Ishikawa (cell line): ENCODE results near the gene FBXO10.

Experiments
- CEBPB ChIP-seq: IDR thresholded peaks from 2 replicates; pipeline ENCODE4 v1.6.1; 2012
- CREB1 ChIP-seq: IDR thresholded peaks from 2 replicates; pipeline ENCODE4 v1.6.1; 2012; ENCODE audit warnings: low read depth
- EGR1 ChIP-seq: IDR thresholded peaks from 2 replicates; pipeline ENCODE4 v1.6.1; 2012
- EP300 ChIP-seq: IDR thresholded peaks from 2 replicates; pipeline ENCODE4 v1.6.1; 2012; ENCODE audit warnings: borderline replicate concordance
- FOXM1 ChIP-seq: IDR thresholded peaks from 2 replicates; pipeline ENCODE4 v1.6.1; 2012; ENCODE audit warnings: low read depth, borderline replicate concordance
- NFIC ChIP-seq: IDR thresholded peaks from 2 replicates; pipeline ENCODE4 v1.6.1; 2012
- RAD21 ChIP-seq: IDR thresholded peaks from 2 replicates; pipeline ENCODE4 v1.6.1; 2012; ENCODE audit warnings: low read depth
- TAF1 ChIP-seq: IDR thresholded peaks from 2 replicates; pipeline ENCODE4 v1.6.1; 2012; ENCODE audit warnings: low read depth, mild to moderate bottlenecking
- TCF12 ChIP-seq: IDR thresholded peaks from 2 replicates; pipeline ENCODE4 v1.6.1; 2012; ENCODE audit warnings: low read depth
- TEAD4 ChIP-seq: IDR thresholded peaks from 2 replicates; pipeline ENCODE4 v1.6.1; 2012
- YY1 ChIP-seq: IDR thresholded peaks from 2 replicates; pipeline ENCODE4 v1.6.1; 2012; ENCODE audit warnings: low read depth
- ZBTB7A ChIP-seq: IDR thresholded peaks from 2 replicates; pipeline ENCODE4 v1.6.1; 2012; ENCODE audit warnings: low read depth
- TF ChIP-seq, protein P1 (sequence below): IDR thresholded peaks from 2 replicates; pipeline ENCODE4 v1.6.1; 2012
- TF ChIP-seq, protein P2 (sequence below): IDR thresholded peaks from 2 replicates; pipeline ENCODE4 v1.6.1; 2012
- TF ChIP-seq, protein P3 (sequence below): IDR thresholded peaks from 2 replicates; pipeline ENCODE4 v1.6.1; 2012; ENCODE audit warnings: low read depth, mild to moderate bottlenecking

The FBXO10 gene

DNA sequence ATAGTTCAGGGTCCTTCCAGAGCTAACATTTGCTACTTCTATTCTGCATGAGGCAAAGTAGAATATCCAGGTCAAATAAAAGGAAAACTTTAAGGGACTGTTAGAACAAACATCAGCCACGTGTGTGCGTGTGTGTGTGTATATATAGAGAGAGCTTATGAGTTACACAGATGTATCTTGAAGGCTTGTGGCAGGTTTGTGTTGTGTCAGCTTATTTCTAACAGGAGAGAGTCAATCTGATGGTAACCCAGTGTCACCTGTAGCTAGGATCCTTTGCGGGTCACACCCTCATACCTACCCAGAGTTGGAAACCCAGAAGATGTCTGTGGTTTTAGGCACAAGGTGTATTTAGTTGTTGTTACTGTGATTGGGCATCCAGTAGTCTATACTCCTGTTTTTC lies 77.7 kb downstream of the FBXO10 start:
- TF ChIP-seq TEAD4 (no peak), YY1 (no peak)

DNA sequence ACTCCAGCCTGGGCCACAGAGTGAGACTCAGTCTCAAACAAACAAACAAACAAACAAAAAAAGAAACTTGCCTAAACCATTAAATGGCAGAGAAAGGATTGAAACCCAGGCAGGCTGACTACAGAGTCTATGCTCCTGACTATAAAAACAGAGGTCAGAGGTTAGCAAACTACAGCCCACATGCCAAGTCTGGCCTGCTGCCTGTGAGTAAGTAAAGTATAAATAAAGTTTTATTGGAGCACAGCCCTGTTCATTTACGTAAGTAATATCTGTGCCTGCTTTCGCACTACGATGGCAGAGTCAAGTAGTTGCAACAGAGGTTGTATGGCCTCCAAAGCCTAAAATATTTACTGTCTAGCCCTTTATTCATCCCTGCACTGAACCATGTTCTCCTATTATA lies 78.9 kb downstream of the FBXO10 start:
- no peak for TF ChIP-seq TEAD4
- TF ChIP-seq CEBPB: no peak
- TF ChIP-seq NFIC: no peak
- no peak for TF ChIP-seq TAF1
- TF ChIP-seq, protein P1, sequence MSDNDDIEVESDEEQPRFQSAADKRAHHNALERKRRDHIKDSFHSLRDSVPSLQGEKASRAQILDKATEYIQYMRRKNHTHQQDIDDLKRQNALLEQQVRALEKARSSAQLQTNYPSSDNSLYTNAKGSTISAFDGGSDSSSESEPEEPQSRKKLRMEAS: no peak
- TF ChIP-seq, protein P2, sequence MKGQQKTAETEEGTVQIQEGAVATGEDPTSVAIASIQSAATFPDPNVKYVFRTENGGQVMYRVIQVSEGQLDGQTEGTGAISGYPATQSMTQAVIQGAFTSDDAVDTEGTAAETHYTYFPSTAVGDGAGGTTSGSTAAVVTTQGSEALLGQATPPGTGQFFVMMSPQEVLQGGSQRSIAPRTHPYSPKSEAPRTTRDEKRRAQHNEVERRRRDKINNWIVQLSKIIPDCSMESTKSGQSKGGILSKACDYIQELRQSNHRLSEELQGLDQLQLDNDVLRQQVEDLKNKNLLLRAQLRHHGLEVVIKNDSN: no peak
- TF ChIP-seq RAD21: no peak
- no peak for TF ChIP-seq ZBTB7A
- TF ChIP-seq, protein P3, sequence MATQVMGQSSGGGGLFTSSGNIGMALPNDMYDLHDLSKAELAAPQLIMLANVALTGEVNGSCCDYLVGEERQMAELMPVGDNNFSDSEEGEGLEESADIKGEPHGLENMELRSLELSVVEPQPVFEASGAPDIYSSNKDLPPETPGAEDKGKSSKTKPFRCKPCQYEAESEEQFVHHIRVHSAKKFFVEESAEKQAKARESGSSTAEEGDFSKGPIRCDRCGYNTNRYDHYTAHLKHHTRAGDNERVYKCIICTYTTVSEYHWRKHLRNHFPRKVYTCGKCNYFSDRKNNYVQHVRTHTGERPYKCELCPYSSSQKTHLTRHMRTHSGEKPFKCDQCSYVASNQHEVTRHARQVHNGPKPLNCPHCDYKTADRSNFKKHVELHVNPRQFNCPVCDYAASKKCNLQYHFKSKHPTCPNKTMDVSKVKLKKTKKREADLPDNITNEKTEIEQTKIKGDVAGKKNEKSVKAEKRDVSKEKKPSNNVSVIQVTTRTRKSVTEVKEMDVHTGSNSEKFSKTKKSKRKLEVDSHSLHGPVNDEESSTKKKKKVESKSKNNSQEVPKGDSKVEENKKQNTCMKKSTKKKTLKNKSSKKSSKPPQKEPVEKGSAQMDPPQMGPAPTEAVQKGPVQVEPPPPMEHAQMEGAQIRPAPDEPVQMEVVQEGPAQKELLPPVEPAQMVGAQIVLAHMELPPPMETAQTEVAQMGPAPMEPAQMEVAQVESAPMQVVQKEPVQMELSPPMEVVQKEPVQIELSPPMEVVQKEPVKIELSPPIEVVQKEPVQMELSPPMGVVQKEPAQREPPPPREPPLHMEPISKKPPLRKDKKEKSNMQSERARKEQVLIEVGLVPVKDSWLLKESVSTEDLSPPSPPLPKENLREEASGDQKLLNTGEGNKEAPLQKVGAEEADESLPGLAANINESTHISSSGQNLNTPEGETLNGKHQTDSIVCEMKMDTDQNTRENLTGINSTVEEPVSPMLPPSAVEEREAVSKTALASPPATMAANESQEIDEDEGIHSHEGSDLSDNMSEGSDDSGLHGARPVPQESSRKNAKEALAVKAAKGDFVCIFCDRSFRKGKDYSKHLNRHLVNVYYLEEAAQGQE: no peak
- no peak for TF ChIP-seq FOXM1

DNA sequence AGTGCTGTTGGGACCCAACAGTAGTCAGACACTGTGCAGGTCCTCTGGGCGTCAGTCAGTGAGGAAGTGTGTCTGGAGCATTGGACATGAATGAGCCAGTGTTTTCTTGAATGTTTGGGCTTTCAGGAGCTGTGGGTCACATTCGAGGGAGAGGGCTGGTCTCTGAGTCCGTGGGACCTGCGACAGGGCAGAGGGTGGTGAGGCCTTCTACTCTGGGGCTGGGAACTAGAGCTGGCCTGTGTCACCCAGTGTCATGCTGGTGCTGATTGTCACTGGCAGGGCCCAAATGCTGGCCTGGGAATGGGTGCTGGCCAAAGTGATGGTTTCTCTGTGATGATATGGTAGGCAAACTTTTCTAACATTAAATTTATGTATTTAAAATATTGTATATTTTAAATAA lies 80.2 kb downstream of the FBXO10 start:
- no peak for TF ChIP-seq NFIC
- TF ChIP-seq ZBTB7A: no peak
- TF ChIP-seq, protein P2: no peak
- no peak for TF ChIP-seq TCF12
- no peak for TF ChIP-seq TAF1

DNA sequence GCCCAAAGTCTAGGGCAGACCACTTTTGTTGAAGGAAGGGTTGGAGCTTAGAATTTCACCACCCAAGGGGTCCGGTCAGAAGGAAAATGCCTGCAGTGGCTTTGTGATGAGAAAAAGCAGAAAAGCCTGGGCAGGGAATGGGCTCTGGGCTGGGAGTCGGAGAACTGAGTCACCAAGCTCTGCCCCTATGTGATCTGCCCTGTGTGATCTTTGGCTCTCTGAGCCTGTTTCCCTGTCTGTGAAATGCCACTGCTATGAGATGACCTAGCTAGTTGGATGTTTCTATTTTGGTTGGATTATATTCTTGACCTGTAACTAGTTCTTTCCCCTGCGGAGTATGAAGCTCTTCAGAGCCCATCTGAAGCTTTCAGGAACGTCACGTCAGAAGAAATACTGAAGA lies 80.6 kb downstream of the FBXO10 start:
- no peak for TF ChIP-seq CREB1
- TF ChIP-seq RAD21: no peak
- TF ChIP-seq NFIC: no peak
- no peak for TF ChIP-seq CEBPB
- TF ChIP-seq, protein P1: no peak
- TF ChIP-seq FOXM1: no peak
- no peak for TF ChIP-seq TCF12
- TF ChIP-seq EP300: no peak
- TF ChIP-seq, protein P2: no peak
- no peak for TF ChIP-seq ZBTB7A
- TF ChIP-seq EGR1: no peak
- TF ChIP-seq, protein P3: no peak
- no peak for TF ChIP-seq TAF1
- TF ChIP-seq TEAD4: no peak

DNA sequence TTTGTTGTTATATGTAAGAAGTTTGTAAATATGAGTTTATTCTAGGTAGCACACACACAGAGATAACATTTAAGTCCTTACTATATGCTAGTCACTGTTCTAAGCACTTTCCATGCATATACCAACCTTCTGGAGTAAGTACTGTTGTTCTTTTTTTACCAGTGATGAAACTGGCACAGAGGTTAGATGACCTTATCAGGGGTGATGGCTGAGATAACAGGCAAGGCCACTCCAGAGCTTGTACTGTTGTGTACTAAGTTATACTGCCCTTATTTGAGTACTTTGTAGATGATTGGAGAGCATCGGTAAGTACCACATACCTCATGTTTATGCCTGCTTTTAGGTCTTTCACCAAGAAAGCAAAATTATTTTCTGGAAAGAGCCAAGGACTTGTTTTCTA lies 84.2 kb downstream of the FBXO10 start:
- TF ChIP-seq RAD21: no peak

DNA sequence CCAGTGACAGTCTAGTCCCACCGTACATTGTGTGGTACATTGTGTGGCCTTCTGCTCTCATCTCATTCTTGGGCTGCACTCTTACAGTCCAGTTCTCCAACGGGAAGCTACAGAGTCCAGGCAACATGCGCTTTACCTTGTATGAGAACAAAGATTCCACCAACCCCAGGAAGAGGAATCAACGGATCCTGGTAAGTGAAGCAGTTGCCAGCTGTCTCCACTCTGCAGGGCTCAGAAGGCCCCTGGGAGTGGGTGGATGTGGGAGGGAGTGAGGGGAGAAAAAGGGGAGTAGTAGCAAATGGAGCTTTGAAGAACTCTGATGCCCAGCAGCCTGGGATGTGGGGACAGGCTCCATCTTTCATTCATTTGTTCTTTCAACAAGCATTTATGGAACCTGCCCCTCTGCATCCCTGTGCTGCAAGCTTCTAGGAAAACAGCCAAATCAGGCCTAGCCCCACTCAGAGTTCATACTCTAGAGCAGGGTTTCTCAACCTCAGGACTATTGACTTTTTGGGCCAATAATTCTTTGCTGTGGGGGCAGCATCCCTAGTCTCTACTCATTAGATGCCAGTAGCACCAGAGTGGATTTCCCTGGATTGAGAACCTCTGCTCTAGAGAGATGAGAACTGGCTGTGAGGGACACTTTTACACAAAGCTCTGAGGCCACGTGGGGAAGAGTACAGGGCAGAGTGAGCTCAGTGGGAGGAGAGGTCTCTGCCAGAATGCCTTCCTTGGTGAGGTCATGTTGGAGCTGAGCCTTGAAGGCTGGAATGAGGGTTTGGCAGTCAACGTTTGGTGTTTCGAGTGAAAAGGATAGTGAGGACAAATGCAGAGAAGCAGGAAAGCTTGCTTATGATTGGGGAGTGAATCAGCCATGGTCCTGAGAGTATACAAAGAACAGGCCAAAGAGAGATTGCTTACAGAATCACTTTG lies 89.3 kb downstream of the FBXO10 start:
- TF ChIP-seq EGR1 (no peak), TEAD4 (no peak)
- TF ChIP-seq, protein P1: peak; percentile 56
- TF ChIP-seq, protein P2: peak; percentile 50
